Measurements from ENCODE around the gene GLDN. TPM values are rescaled to one million over a fixed set of nuclear protein-coding genes. Genes with fewer than 3 reads are reported as not detected.

The GLDN gene
- total RNA-seq, 1 donor from 2014 or later: 4.8 TPM

DNA sequence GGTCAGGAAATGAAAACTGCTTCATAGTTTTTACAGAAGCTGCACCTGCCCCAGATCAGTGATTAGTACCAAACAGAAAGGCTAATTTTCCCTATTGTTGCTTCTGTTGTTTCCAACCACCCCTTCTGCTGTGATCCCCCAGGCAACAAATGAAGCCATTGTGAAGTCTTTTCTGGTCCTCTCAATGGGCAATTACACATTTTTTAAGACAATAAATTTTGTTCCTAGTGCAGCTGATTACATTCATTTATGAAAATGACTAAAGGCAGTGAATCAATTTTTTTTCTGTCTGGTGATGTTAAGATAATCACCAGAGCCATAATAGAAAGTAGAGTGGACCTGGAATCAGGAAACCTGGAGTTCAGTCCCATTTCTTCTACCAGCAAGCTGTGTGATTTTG, 32.7 kb downstream of the GLDN start:
- no peak overlapping the region for H3K4me3 ChIP-seq
- intact Hi-C loops (cut with micrococcal nuclease): loop anchor here (10.0 kb wide), 1 partner anchor 139 kb away; no protein-coding TSS in a partner anchor
- H3K27me3 ChIP-seq (ENCODE audit: low read depth): no peaks in the 10 kb centered on the region
- TF ChIP-seq, protein P1, sequence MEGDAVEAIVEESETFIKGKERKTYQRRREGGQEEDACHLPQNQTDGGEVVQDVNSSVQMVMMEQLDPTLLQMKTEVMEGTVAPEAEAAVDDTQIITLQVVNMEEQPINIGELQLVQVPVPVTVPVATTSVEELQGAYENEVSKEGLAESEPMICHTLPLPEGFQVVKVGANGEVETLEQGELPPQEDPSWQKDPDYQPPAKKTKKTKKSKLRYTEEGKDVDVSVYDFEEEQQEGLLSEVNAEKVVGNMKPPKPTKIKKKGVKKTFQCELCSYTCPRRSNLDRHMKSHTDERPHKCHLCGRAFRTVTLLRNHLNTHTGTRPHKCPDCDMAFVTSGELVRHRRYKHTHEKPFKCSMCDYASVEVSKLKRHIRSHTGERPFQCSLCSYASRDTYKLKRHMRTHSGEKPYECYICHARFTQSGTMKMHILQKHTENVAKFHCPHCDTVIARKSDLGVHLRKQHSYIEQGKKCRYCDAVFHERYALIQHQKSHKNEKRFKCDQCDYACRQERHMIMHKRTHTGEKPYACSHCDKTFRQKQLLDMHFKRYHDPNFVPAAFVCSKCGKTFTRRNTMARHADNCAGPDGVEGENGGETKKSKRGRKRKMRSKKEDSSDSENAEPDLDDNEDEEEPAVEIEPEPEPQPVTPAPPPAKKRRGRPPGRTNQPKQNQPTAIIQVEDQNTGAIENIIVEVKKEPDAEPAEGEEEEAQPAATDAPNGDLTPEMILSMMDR (IDR thresholded peaks at IDR 0.05; ENCODE audit: borderline replicate concordance): no peak
- H3K36me3 ChIP-seq: no peaks in the 10 kb centered on the region
- no peaks in the 10 kb centered on the region for H3K9me3 ChIP-seq (replicated peaks)
- no peaks in the 10 kb centered on the region for H3K4me1 ChIP-seq
- no peak overlapping the region for H3K27ac ChIP-seq (replicated peaks)
- DNase-seq: no peak

DNA sequence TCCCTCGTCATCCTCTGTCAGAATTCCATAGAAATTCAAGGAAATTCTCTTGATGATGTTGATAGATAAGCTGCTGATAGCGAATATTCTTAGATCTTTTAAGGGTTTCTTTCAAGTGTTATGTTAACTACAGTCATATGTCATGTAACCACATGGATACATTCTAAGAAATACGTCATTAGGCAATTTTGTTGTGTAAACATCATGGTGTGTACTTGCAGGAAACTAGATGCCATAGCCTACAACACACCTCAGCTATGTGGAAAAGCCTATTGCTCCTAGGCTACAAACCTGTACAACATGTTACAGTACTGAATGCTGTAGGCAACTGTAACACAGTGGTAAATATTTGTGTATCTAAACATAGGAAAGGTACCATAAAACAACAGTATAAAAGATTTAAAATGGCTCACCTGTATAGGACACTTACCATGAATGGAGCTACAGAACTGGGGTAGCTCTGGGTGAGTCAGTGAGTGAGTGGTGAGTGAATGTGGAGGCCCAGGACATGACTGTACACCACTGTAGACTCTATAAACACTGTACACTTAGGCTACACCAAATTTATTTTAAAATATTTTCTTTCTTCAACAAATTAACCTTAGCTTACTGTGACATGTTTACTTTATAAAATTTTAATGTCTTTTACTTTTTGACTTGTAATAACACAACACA, 34.6 kb downstream of the GLDN start:
- H3K4me1 ChIP-seq: peaks cover 9% of the 10 kb centered on the region
- H3K9me3 ChIP-seq (replicated peaks): no peaks in the 10 kb centered on the region
- H3K36me3 ChIP-seq: no peaks in the 10 kb centered on the region
- H3K27ac ChIP-seq (replicated peaks): no peak overlapping the region
- no peaks in the 10 kb centered on the region for H3K27me3 ChIP-seq (ENCODE audit: low read depth)
- TF ChIP-seq, protein P1 (IDR thresholded peaks at IDR 0.05; ENCODE audit: borderline replicate concordance): no peak
- intact Hi-C loops (cut with micrococcal nuclease): loop anchor here (10.0 kb wide), 1 partner anchor 141 kb away; no protein-coding TSS in a partner anchor
- H3K4me3 ChIP-seq: no peak overlapping the region
- DNase-seq: no peak

DNA sequence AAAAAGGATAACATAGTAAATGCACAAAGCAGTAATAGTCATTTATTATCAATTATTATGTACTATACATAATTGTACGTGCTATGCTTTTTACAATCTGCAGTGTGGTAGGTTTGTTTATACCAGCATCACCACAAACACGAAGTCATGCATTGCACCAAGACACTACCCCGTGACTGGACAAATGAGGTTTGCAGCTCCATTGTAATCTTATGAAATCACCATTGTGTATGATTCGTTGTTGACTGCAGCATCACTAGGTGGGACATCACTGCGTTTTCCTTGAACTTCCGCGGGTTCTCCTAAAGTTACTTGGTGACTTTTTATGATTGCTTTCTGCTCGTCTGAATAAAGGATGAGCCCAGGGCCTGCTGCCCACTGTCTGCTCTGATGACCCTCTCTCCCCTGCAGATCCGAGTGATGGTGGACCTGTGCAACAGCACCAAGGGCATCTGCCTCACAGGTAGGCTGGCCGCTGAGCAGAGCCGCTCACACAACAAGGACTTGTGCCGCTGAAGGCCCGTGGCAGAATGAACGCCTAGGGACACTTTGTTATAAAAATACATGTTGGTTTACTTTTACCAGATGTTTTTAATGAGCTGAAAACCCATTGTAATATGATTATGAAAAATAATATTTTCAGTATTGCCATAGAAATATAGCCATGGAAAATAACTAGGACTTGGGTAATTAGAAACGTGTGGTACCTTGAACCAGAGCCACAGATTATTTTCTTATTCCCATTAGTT, 35.8 kb downstream of the GLDN start:
- intact Hi-C loops (cut with micrococcal nuclease): loop anchor here (10.0 kb wide), 1 partner anchor 142 kb away; no protein-coding TSS in a partner anchor
- H3K27ac ChIP-seq (replicated peaks): no peak overlapping the region
- DNase-seq: no peak
- no peak overlapping the region for H3K4me3 ChIP-seq
- H3K9me3 ChIP-seq (replicated peaks): no peaks in the 10 kb centered on the region
- peaks cover 14% of the 10 kb centered on the region for H3K4me1 ChIP-seq
- no peaks in the 10 kb centered on the region for H3K27me3 ChIP-seq (ENCODE audit: low read depth)
- H3K36me3 ChIP-seq: no peaks in the 10 kb centered on the region
- TF ChIP-seq, protein P1 (IDR thresholded peaks at IDR 0.05; ENCODE audit: borderline replicate concordance): no peak

DNA sequence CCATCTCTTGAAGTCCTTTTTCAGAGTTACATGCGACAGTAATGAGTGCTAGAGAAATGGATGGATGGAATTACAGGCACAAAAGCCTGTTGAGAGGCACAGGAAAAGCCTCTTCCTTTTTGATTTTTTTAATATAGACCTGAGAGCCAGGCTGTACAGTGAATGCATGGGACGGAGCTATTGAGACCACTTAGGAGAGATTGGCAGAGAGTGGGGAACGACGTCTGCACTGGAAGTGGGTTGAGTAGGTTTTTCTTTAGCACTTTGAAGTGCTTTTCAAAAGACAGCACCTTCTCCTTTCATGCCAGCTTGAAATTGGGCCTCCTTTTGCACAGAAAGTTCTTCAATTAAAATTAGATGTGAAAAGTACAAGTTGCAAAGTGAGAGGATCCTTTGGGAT, 37.0 kb downstream of the GLDN start:
- Histone ChIP-seq H3K4me3 (no peak overlapping the region), H3K4me1 (peaks cover 14% of the 10 kb centered on the region), H3K9me3 (replicated peaks) (no peaks in the 10 kb centered on the region), H3K27ac (replicated peaks) (no peak overlapping the region), H3K36me3 (no peaks in the 10 kb centered on the region), H3K27me3 (ENCODE audit: low read depth) (no peaks in the 10 kb centered on the region)
- intact Hi-C loops (cut with micrococcal nuclease): loop anchor here (10.0 kb wide), 1 partner anchor 144 kb away; no protein-coding TSS in a partner anchor
- TF ChIP-seq, protein P1 (IDR thresholded peaks at IDR 0.05; ENCODE audit: borderline replicate concordance): no peak
- DNase-seq: no peak

DNA sequence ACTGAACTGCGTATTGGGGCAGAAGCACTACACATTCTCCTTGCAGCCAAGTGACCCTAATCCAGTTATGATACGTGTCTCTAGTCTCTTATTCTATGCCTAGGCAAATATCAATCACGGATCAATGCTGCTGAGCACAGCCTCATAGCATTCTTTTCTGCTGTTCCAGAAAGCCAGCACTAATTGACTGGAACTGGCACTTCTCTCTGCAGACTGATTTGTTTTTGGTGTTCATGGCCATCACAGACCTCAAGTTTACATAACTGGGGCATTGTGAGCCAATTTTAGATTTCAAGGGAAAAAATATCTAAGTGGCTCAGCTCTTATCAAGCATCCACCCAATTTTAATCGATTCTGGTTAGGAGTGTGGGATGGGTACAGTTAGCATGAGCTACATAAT, 37.9 kb downstream of the GLDN start:
- Histone ChIP-seq H3K4me3 (no peak overlapping the region), H3K4me1 (peaks cover 14% of the 10 kb centered on the region), H3K27ac (replicated peaks) (no peak overlapping the region), H3K36me3 (no peaks in the 10 kb centered on the region), H3K9me3 (replicated peaks) (no peaks in the 10 kb centered on the region), H3K27me3 (ENCODE audit: low read depth) (peaks cover 6% of the 10 kb centered on the region)
- no peak for DNase-seq
- intact Hi-C loops (cut with micrococcal nuclease): loop anchor here (10.0 kb wide), 1 partner anchor 145 kb away; no protein-coding TSS in a partner anchor
- TF ChIP-seq, protein P1 (IDR thresholded peaks at IDR 0.05; ENCODE audit: borderline replicate concordance): no peak

All from left ventricle myocardium inferior (tissue), 1 donor.